GM12873 (cell line): ENCODE measurements around the gene GPX2.
A peak's percentile ranks its signal among the peaks of the same experiment; 100 is the strongest.

Experiments
- CTCF ChIP-seq: IDR thresholded peaks from 2 replicates; pipeline ENCODE4 v1.5.1; 2012; ENCODE audit warnings: low read depth, mild to moderate bottlenecking, moderate library complexity, low read length, control low read depth; ENCODE audit not compliant: insufficient read depth; ENCODE audit errors: missing control alignments

The GPX2 gene

GRCh38 chr14:64970776-64971477 is 28.4 kb upstream of the GPX2 start:
- TF ChIP-seq CTCF: no peak

- TF ChIP-seq CTCF: no peak
Observed at GRCh38 chr14:64970041-64970440, 27.5 kb upstream of the GPX2 start.

- TF ChIP-seq CTCF: no peak
Observed at GRCh38 chr14:64968651-64969050, 26.1 kb upstream of the GPX2 start.

- TF ChIP-seq CTCF: no peak
Observed at GRCh38 chr14:64968167-64968566, 25.6 kb upstream of the GPX2 start.

GRCh38 chr14:64966976-64967375 is 24.4 kb upstream of the GPX2 start:
- TF ChIP-seq CTCF: no peak

- TF ChIP-seq CTCF: no peak
Observed at GRCh38 chr14:64965356-64966000, 22.9 kb upstream of the GPX2 start.

GRCh38 chr14:64963611-64964010 is 21.1 kb upstream of the GPX2 start:
- peak; percentile 32 for TF ChIP-seq CTCF
